Measurements from ENCODE around the gene PEX11G.

The PEX11G gene

DNA sequence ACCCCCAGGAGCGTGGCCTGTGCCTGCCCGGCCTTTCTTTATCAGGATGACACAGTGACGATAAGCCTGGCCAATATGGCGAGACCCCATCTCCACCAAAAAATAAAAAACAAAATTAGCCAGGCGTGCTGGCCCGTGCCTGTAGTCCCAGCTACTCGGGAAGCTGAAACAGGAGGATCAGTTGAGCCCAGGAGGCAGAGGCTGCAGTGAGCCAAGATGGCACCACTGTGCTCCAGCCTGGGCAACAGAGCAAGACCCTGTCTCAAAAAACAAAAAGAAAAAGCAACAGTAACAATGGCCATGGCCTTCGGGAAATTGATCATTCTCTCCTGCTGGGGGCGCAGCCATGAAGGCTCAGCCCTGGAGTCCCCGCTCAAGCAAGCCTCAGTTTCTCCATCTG lies 11.1 kb downstream of the PEX11G start:
- H3K9me2 ChIP-seq (replicated peaks; ENCODE audit: low read depth, low read length) = no peaks in the 10 kb centered on the region
- H3K36me3 ChIP-seq (ENCODE audit: insufficient read depth, low read length) = peaks cover 4% of the 10 kb centered on the region; the same call in 1 of the 2 replicates
- no peaks in the 10 kb centered on the region for H4K20me1 ChIP-seq (ENCODE audit: insufficient read depth, low read length, poor library complexity, severe bottlenecking)
- H3K4me3 ChIP-seq (ENCODE audit: low read length, poor library complexity, severe bottlenecking) = no peak overlapping the region
- no peaks in the 10 kb centered on the region for H3K27me3 ChIP-seq (ENCODE audit: insufficient read depth, low read length, poor library complexity, severe bottlenecking)
- no peaks in the 10 kb centered on the region for H3F3A ChIP-seq (ENCODE audit: low read depth)
- TF ChIP-seq EZH2phosphoT487 (IDR thresholded peaks at IDR 0.05; ENCODE audit: borderline replicate concordance) = no peak
- TF ChIP-seq, protein P1, sequence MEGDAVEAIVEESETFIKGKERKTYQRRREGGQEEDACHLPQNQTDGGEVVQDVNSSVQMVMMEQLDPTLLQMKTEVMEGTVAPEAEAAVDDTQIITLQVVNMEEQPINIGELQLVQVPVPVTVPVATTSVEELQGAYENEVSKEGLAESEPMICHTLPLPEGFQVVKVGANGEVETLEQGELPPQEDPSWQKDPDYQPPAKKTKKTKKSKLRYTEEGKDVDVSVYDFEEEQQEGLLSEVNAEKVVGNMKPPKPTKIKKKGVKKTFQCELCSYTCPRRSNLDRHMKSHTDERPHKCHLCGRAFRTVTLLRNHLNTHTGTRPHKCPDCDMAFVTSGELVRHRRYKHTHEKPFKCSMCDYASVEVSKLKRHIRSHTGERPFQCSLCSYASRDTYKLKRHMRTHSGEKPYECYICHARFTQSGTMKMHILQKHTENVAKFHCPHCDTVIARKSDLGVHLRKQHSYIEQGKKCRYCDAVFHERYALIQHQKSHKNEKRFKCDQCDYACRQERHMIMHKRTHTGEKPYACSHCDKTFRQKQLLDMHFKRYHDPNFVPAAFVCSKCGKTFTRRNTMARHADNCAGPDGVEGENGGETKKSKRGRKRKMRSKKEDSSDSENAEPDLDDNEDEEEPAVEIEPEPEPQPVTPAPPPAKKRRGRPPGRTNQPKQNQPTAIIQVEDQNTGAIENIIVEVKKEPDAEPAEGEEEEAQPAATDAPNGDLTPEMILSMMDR (conservative IDR thresholded peaks at IDR 0.05; ENCODE audit: low read length) = no peak
- H3K4me1 ChIP-seq (ENCODE audit: insufficient read depth, low read length, poor library complexity, severe bottlenecking) = no peaks in the 10 kb centered on the region
- no peak overlapping the region for H2AFZ ChIP-seq (ENCODE audit: low read length)
- H3K9me3 ChIP-seq (ENCODE audit: insufficient read depth, low read depth, low read length) = no peaks in the 10 kb centered on the region
- no peak overlapping the region for H3K4me2 ChIP-seq (ENCODE audit: low read depth, low read length, poor library complexity, severe bottlenecking)
- H3K9ac ChIP-seq (ENCODE audit: low read depth, low read length, poor library complexity, severe bottlenecking) = no peak overlapping the region
- no peaks in the 10 kb centered on the region for H3K79me2 ChIP-seq (ENCODE audit: insufficient read depth, low read length)

DNA sequence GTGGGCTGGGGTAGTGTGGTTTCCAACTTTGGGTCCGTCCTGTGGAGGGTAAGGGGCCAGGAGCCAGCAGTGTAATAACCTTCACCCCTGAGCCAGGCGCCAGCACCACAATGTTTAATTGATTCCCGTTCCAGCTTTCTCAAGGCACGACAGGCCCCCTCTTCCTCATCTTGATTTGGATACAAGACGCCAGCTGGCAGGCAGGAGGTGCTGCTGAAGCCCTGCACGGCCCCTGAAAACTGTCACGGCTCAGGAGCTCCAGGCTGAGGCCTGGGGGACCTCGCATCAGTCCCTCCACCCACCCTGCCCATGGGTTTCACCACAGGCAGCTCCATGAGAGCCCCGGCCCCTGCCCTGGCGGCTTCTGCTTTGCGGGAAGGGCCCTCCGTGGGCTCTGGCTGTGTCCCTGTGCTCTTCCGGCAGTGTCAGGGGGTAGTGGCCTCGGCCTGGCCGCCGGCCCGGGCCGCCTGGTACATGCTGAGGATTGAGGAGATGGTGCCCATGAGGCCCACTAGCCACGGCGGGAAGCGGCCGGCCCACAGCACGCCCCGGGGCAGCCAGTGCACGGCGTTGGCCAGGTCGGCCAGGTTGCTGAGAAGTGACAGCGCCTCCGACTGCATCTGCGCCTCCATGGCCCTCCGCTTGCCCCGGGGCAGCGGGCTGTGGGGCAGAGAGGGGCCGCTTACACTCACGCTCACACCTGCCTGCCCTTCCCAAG lies 11.9 kb downstream of the PEX11G start:
- no peaks in the 10 kb centered on the region for H3K27me3 ChIP-seq (ENCODE audit: insufficient read depth, low read length, poor library complexity, severe bottlenecking)
- H3K9ac ChIP-seq (ENCODE audit: low read depth, low read length, poor library complexity, severe bottlenecking) = no peak overlapping the region
- H3F3A ChIP-seq (ENCODE audit: low read depth) = no peaks in the 10 kb centered on the region
- no peaks in the 10 kb centered on the region for H3K79me2 ChIP-seq (ENCODE audit: insufficient read depth, low read length)
- no peak overlapping the region for H2AFZ ChIP-seq (ENCODE audit: low read length)
- no peaks in the 10 kb centered on the region for H3K9me3 ChIP-seq (ENCODE audit: insufficient read depth, low read depth, low read length)
- TF ChIP-seq, protein P1 (conservative IDR thresholded peaks at IDR 0.05; ENCODE audit: low read length) = no peak
- TF ChIP-seq EZH2phosphoT487 (IDR thresholded peaks at IDR 0.05; ENCODE audit: borderline replicate concordance) = no peak
- H3K4me2 ChIP-seq (ENCODE audit: low read depth, low read length, poor library complexity, severe bottlenecking) = no peak overlapping the region
- H3K36me3 ChIP-seq (ENCODE audit: insufficient read depth, low read length) = peaks cover 10% of the 10 kb centered on the region; the same call in 1 of the 2 replicates
- no peaks in the 10 kb centered on the region for H3K9me2 ChIP-seq (replicated peaks; ENCODE audit: low read depth, low read length)
- no peak overlapping the region for H3K4me3 ChIP-seq (ENCODE audit: low read length, poor library complexity, severe bottlenecking)
- no peaks in the 10 kb centered on the region for H4K20me1 ChIP-seq (ENCODE audit: insufficient read depth, low read length, poor library complexity, severe bottlenecking)
- no peaks in the 10 kb centered on the region for H3K4me1 ChIP-seq (ENCODE audit: insufficient read depth, low read length, poor library complexity, severe bottlenecking)

- no peaks in the 10 kb centered on the region for H3K4me1 ChIP-seq (ENCODE audit: insufficient read depth, low read length, poor library complexity, severe bottlenecking)
- TF ChIP-seq, protein P1 (conservative IDR thresholded peaks at IDR 0.05; ENCODE audit: low read length) = no peak
- TF ChIP-seq EZH2phosphoT487 (IDR thresholded peaks at IDR 0.05; ENCODE audit: borderline replicate concordance) = no peak
- no peaks in the 10 kb centered on the region for H4K20me1 ChIP-seq (ENCODE audit: insufficient read depth, low read length, poor library complexity, severe bottlenecking)
- peaks cover 17% of the 10 kb centered on the region; the same call in 1 of the 2 replicates for H3K36me3 ChIP-seq (ENCODE audit: insufficient read depth, low read length)
- H3K9me2 ChIP-seq (replicated peaks; ENCODE audit: low read depth, low read length) = no peaks in the 10 kb centered on the region
- no peaks in the 10 kb centered on the region for H3F3A ChIP-seq (ENCODE audit: low read depth)
- no peaks in the 10 kb centered on the region for H3K9me3 ChIP-seq (ENCODE audit: insufficient read depth, low read depth, low read length)
- no peak overlapping the region for H2AFZ ChIP-seq (ENCODE audit: low read length)
- no peak overlapping the region for H3K4me3 ChIP-seq (ENCODE audit: low read length, poor library complexity, severe bottlenecking)
- H3K79me2 ChIP-seq (ENCODE audit: insufficient read depth, low read length) = no peaks in the 10 kb centered on the region
- no peak overlapping the region for H3K9ac ChIP-seq (ENCODE audit: low read depth, low read length, poor library complexity, severe bottlenecking)
- no peak overlapping the region for H3K4me2 ChIP-seq (ENCODE audit: low read depth, low read length, poor library complexity, severe bottlenecking)
- H3K27me3 ChIP-seq (ENCODE audit: insufficient read depth, low read length, poor library complexity, severe bottlenecking) = no peaks in the 10 kb centered on the region
These were observed 12.6 kb downstream of the PEX11G start for GRCh38 chr19:7476241-7476640.
